ENCODE results near the gene TSPAN5.
"Not testable (repeated sequence)": the region's sequence is repeated elsewhere in the genome, so short reads cannot be mapped to it uniquely, and the experiment has no call there.

The TSPAN5 gene

GRCh38 chr4:98482847-98483806 lies 175.3 kb downstream of the TSPAN5 start:
- DNase-seq, result no peak

GRCh38 chr4:98482503-98482846 lies 175.9 kb downstream of the TSPAN5 start:
- no peak for DNase-seq

- DNase-seq, result no peak
Measured at GRCh38 chr4:98481167-98481566, 177.2 kb downstream of the TSPAN5 start.

- no peak for DNase-seq
Measured at GRCh38 chr4:98480535-98480934, 177.9 kb downstream of the TSPAN5 start.

GRCh38 chr4:98479590-98479989 lies 178.8 kb downstream of the TSPAN5 start:
- not testable (repeated sequence) for DNase-seq

- no peak for DNase-seq
Measured at GRCh38 chr4:98476891-98477290, 181.5 kb downstream of the TSPAN5 start.

GRCh38 chr4:98474408-98474844 lies 184.0 kb downstream of the TSPAN5 start:
- no peak for DNase-seq

GRCh38 chr4:98473046-98473445 lies 185.4 kb downstream of the TSPAN5 start:
- no peak for DNase-seq

GRCh38 chr4:98470831-98471230 lies 187.6 kb downstream of the TSPAN5 start:
- DNase-seq, result no peak

- no peak for DNase-seq
Measured at GRCh38 chr4:98470366-98470765, 188.0 kb downstream of the TSPAN5 start.

- no peak for DNase-seq
Measured at GRCh38 chr4:98469771-98470170, 188.6 kb downstream of the TSPAN5 start.

GRCh38 chr4:98468709-98469108 lies 189.7 kb downstream of the TSPAN5 start:
- no peak for DNase-seq

- peak; percentile 23 to 61 for DNase-seq
Measured at GRCh38 chr4:98467627-98468072, 190.8 kb downstream of the TSPAN5 start.

- no peak for DNase-seq
Measured at GRCh38 chr4:98466868-98467599, 191.4 kb downstream of the TSPAN5 start.

- DNase-seq, result no peak
Measured at GRCh38 chr4:98462487-98462886, 195.9 kb downstream of the TSPAN5 start.

- not testable (repeated sequence) for DNase-seq
Measured at GRCh38 chr4:98461121-98461865, 197.1 kb downstream of the TSPAN5 start.

- not testable (repeated sequence) for DNase-seq
Measured at GRCh38 chr4:98457422-98457821, 201.0 kb downstream of the TSPAN5 start.

- no peak for DNase-seq
Measured at GRCh38 chr4:98452091-98452490, 206.3 kb downstream of the TSPAN5 start.

GRCh38 chr4:98448908-98449307 lies 209.5 kb downstream of the TSPAN5 start:
- DNase-seq, result no peak

- no peak for DNase-seq
Measured at GRCh38 chr4:98447648-98448047, 210.8 kb downstream of the TSPAN5 start.

GRCh38 chr4:98446499-98447375 lies 211.7 kb downstream of the TSPAN5 start:
- no peak for DNase-seq

GRCh38 chr4:98444371-98444770 lies 214.0 kb downstream of the TSPAN5 start:
- DNase-seq, result no peak
